GM19023 (cell line): ENCODE results near the gene LRCH1.

Experiments
- ATAC-seq: cut with Tn5 transposase; IDR thresholded peaks from one replicate; pipeline ENCODE4 v1.9.1; 2021; ENCODE audit warnings: mild to moderate bottlenecking, moderate library complexity; ENCODE audit not compliant: unreplicated experiment

The LRCH1 gene

GRCh38 chr13:46632176-46632575 lies 79.2 kb downstream of the LRCH1 start:
- no peak for ATAC-seq

GRCh38 chr13:46633416-46633815 lies 80.4 kb downstream of the LRCH1 start:
- ATAC-seq, result no peak

GRCh38 chr13:46636451-46636850 lies 83.5 kb downstream of the LRCH1 start:
- ATAC-seq, result no peak

GRCh38 chr13:46637213-46637612 lies 84.2 kb downstream of the LRCH1 start:
- no peak for ATAC-seq

- ATAC-seq, result no peak
Observed at GRCh38 chr13:46638262-46638661, 85.3 kb downstream of the LRCH1 start.

DNA sequence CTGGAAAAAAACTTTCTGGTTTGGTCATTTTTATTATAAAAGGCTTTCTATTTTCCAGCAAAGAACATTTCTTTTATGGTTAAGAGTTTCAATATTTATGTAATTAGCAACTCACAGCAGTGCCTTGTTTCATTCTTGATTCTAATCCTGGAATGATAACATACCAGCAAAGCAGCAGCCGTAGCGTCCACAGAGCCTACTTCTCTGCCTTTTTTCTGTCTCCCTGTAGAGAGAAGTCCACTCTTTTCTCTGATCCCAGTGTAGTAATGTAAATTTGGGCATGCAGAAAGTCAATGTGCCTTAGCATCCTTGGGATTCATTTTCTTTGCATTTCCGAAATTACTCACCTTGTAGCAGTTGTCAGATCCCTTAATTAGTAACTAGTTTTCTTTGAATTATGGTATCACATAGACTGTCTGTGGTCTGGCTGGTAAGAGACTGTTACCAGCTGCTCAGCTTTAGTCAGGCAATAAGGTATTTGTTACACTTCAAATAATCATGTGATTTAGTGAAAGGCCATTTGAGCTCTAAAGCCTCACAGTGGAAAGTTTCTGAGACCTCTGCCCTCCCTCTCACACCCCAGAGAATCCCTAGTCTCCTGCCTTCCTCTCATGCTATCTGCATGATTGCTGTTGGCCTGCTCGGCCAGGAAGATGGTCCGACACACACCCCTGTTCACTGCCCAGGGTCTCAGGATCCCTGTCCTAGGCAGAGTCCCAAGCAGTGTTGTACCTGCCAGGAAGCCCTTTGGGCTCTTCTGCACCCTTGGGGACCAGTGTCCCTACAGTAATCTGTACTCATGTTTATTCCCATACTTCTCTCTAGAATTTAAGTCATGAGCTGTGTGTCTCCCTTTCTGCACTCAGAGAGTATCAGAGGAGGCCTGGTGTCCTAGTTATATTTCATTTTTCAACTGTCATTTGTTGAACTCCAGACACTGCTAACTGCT lies 86.3 kb downstream of the LRCH1 start:
- peak; percentile 91 for ATAC-seq

DNA sequence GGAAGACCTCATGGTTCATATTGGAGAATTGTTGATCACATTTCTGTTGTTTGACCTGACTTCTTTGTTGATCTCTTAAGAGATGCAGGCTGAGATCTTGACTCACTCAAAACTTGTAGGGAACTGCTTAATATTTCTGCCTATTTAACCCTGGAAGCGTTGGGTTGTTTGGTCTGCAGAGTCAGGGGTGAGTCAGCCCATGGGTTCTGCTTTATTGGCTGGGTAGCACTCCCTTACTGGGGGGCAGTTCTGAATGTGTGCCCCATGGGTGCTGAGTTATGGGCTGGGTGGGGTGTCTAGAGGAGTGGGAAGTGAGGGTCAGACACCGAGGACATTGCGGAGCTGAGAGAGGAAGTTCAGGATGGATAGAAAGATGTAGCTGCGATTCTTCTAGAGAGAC lies 87.9 kb downstream of the LRCH1 start:
- no peak for ATAC-seq

DNA sequence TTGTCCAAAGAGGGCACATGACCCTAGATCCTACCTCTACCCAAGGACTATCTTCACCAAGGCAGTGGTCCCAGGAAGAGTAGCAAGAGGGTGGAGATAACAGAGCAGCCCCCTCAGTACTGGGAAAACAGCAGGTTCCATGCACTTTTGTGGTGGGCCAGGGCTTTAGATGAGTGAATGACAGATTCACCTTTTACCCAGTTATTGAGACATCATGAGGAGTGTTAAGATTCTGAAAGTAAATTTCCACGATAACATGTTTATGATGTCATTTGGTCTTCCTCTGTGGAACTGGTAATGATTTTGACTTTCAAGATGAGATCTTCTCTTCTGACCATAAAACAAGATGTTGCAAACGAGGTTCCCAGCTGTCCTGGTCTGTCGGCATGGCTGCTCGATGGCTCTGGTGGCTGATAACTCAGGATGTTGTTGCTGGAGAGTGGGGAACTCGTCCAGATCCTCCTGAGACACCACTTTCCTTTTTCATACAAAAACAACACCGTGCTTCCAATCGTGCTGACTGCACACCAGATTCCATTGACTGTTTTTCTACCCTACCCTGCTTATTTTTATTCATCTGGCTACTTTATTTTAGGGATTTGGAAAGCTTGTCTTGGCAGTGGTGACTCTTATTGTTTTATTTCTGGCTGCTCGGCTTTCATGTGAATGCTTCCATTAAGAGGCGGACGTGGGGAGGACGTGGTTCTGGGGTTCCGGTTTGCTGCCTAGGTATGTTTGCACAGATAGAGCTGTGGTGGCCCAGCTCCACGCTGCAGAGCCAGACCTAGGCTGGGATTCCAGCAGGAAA lies 88.5 kb downstream of the LRCH1 start:
- no peak for ATAC-seq

DNA sequence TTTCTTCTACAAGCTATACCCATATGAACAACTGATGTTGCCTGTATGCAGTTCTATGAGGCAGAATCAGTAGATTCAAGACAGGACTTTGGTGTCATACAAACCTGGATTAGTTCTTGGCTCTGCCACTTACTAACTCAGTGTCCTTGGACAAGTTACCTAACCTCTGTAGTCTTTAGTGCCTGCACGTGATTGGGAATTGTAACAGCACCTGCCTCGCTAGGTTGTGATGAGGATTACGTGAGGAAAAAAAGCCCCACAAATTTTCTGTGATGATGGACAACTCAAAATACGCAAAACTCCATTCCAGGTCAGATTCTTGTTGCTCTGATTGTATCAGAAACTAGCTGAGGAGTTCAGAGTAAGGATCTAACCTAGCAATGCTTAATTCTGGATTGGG lies 89.3 kb downstream of the LRCH1 start:
- ATAC-seq, result no peak

DNA sequence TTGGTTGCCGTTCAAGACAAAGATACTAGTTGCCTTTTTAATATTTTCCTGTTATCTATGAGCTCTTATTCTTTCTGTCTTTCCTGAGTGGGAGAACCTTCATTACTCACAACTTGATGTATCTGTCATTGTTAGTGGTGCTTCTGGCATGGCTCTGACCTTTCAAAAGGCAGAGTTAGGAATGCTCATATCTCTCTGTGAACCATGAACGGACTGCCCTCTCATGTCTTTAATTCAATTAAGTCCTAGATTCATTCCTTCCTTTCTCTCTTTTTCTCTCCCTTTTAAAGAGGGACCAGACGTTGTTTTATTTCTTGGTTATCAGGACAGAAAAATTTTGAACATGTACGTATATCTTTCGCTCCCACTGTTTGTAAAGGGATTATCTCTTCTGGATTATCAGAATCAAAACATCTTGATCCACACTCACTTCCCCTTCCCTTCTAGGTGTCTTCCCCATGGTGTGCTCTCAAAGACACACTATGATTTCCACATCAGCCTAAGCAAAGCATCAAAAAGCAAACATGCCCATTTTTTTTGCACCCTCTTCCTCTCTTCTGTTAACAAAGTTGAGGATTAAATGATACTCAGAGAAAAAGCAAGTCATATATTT lies 90.3 kb downstream of the LRCH1 start:
- ATAC-seq, result no peak

DNA sequence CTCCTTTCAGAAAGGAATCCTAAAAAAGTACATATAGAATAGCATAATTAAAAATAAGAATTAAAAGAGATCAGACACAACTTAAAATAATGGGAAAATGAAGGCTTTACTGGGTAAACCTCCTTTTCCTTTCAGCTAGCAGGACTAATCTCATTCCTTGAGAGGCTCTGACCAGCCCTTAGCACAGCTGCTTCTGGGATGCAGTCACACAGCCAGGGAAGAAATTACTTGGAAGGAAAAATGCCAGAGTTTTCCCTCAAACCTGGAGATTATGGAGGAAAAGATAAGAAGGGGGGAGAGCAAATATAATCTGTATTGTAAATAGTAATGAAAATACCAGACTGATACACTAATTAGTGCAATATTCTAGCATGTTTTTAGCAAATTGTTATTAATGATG lies 91.8 kb downstream of the LRCH1 start:
- ATAC-seq, result no peak

GRCh38 chr13:46647512-46648065 lies 94.6 kb downstream of the LRCH1 start:
- no peak for ATAC-seq

DNA sequence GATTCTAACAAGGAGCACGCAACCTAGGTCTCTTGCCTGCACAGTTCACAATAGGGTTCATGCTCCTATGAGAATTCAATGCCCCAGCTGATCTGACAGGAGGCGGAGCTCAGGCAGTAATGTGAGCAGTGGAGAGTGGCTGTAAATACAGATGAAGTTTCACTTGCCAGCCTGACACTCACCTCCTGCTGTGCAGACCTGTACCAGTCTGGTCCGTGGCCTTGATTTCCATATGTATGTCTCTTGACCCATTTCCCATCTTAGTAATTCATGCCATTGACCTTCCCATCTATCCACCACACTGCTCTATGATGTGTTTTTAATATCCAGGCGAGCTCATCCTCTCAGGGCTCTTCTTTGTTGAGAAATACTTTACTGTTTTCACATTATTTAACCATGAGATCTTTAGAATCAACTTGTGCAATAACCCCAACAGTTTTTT lies 95.2 kb downstream of the LRCH1 start:
- ATAC-seq, result peak; percentile 85

DNA sequence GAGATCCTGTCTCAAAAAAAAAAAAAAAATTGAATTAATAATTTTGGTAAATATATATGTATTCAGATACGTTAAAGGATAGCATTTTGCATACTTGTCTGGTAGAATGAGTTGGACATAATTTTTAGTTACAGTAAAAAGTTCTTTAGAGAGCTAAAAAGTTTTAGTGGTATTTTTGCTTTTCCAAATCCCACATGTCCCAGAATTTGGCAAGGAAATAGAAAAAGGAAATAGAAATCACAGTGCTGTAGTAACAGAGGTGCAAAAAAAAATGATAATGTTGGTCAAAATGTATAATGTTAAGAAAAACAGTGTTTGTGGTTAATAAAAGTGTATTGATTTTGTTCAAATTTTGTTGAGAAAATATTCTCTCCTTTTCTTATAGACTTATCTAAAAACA lies 96.8 kb downstream of the LRCH1 start:
- no peak for ATAC-seq

- no peak for ATAC-seq
Observed at GRCh38 chr13:46654951-46655350, 102.0 kb downstream of the LRCH1 start.

DNA sequence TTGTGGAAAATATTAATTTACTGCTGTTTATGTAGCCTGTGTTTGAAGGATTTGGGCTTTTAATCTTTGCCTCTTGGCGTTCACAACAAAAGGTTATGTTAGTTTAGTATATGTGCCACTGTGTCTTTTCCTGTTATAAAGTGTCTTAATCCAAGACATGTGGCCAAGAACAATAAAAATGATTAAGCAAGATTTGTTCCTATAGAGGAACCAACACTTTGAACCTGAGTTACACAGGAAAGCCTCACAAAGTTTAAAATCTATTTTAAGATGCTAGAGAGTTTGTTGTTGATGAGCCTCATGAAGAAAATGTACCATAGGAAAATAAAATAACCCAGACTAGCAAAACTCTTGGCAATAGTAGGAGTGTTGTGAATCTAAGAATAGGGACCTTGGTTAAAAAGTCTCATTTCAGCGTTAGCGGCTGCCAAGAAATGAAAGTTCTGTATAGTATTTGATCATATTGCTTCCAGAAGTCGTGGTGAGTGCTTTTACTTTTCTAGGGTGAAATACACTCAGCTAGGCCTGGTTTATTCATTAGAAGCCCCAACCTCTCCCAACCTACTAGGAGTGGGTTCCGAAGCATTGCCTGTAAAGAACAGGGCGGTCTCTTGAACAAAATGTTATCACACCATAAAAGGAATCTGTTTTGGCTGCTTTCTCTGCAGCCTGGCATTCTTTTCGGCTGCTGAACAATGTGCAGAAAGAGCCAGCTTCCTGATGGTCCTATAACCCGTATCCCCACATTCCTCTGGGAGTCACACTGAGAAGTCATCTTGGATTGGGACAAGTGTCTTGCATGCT lies 102.6 kb downstream of the LRCH1 start:
- no peak for ATAC-seq

- ATAC-seq, result no peak
Observed at GRCh38 chr13:46656786-46657185, 103.8 kb downstream of the LRCH1 start.

- ATAC-seq, result no peak
Observed at GRCh38 chr13:46659413-46660065, 106.6 kb downstream of the LRCH1 start.

GRCh38 chr13:46660416-46660815 lies 107.4 kb downstream of the LRCH1 start:
- ATAC-seq, result no peak

GRCh38 chr13:46660857-46661256 lies 107.9 kb downstream of the LRCH1 start:
- ATAC-seq, result no peak
